SH-SY5Y (cell line): Measurements from ENCODE around the gene PPL.

Source experiments
- GATA2 ChIP-seq: IDR thresholded peaks from 2 replicates; pipeline ENCODE4 v1.6.1; 2011; ENCODE audit warnings: mild to moderate bottlenecking, low read depth, low read length
- GATA3 ChIP-seq: IDR thresholded peaks from 2 replicates; pipeline ENCODE4 v1.6.1; 2011; ENCODE audit warnings: low read depth, mild to moderate bottlenecking, low read length, moderate library complexity

DNA sequence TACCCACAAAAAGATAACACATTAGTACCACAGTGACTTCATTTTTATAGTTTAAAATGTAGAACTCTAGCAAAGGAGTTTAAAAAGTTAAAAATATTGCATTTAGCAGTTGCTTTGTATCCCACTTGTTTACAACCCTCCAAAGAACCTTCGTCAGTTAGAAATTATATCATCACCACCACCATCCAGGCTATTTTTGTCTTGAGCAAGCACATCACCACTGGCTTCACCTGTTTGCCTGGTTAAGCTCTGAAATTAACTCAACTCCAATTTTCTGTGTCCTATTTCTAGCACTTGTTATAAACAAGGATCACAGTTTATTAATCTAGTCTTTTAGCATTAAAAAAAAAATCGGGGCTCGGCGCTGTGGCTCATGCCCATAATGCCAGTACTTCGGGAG lies 96.0 kb downstream of the PPL start:
- TF ChIP-seq GATA2 (no peak), GATA3 (no peak)
